ENCODE results near the gene RNF212. TPM values are rescaled to one million over a fixed set of nuclear protein-coding genes. Genes with fewer than 3 reads are reported as not detected.
A peak's percentile ranks its signal among the peaks of the same experiment; 100 is the strongest.

Gene RNF212
- total and polyA plus RNA-seq, 4 donors, result 3.5 to 8.8 (median 5.3) TPM

DNA sequence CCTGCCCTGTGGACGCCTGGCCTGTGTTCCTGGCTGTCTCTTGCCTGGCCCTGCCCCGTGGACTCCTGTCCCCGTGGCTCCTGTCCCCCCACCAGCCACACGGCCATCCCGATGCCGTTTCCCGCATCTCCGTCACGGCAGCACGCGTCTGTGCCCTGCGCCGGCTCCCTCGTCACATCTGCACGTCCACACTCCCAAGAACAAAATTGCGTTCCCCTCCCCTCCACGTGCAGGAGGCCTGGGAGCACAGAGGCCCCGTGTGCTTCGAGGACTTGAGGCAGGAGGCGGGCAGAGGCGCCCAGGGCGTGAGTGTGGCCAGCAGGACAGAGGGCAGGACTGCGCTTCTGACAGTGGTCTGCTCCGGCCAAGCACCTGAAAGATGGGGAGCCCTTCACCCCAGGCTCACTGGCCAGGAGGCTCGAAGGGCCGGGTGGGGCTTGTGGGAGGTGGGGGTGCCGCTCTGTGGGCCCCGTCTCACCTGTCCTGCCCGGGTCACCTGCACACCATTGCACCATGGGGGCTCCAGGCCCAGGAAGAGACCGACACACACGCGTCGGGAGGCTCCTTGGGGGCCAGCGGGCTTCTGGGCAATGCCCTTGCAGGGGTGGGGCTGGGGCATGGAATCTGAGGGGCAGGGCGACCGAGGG, 84.7 kb downstream of the RNF212 start:
- H3K4me3 ChIP-seq, result no peak overlapping the region
- no peaks in the 10 kb centered on the region for H3K27me3 ChIP-seq (ENCODE audit: control insufficient read depth in 3 of 3, insufficient read depth in 3 of 3, low read length in 2 of 3)
- TF ChIP-seq, protein P1, sequence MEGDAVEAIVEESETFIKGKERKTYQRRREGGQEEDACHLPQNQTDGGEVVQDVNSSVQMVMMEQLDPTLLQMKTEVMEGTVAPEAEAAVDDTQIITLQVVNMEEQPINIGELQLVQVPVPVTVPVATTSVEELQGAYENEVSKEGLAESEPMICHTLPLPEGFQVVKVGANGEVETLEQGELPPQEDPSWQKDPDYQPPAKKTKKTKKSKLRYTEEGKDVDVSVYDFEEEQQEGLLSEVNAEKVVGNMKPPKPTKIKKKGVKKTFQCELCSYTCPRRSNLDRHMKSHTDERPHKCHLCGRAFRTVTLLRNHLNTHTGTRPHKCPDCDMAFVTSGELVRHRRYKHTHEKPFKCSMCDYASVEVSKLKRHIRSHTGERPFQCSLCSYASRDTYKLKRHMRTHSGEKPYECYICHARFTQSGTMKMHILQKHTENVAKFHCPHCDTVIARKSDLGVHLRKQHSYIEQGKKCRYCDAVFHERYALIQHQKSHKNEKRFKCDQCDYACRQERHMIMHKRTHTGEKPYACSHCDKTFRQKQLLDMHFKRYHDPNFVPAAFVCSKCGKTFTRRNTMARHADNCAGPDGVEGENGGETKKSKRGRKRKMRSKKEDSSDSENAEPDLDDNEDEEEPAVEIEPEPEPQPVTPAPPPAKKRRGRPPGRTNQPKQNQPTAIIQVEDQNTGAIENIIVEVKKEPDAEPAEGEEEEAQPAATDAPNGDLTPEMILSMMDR (IDR thresholded peaks at IDR 0.05; ENCODE audit: control extremely low read depth, extremely low read depth), result no peak
- no peak overlapping the region for H3K9ac ChIP-seq (ENCODE audit: insufficient read depth in 1 of 2, low read length in 2 of 2)
- peaks cover 0 to 18% (median 12%) of the 10 kb centered on the region in 4 donors for H3K36me3 ChIP-seq (ENCODE audit: control insufficient read depth in 4 of 4, insufficient read depth in 4 of 4, low read length in 4 of 4)
- DNase-seq (no peak), ATAC-seq (ENCODE audit: insufficient read depth, low FRiP score) (no peak)
- peaks cover 0 to 25% (median 3%) of the 10 kb centered on the region in 5 donors for H3K4me1 ChIP-seq (ENCODE audit: control insufficient read depth in 5 of 5, insufficient read depth in 5 of 5, low read length in 5 of 5)
- peaks cover 0 to 5% (median 0%) of the 10 kb centered on the region in 4 donors for H3K9me3 ChIP-seq (ENCODE audit: control insufficient read depth in 4 of 4, insufficient read depth in 3 of 4, low read length in 3 of 4)
- H3K27ac ChIP-seq (ENCODE audit: low read depth in 1 of 2, low read length in 1 of 2), result no peak overlapping the region
- 77 to 85% methylated on average over 33 to 36 of the region's 36 CpGs for WGBS, 2 donors

DNA sequence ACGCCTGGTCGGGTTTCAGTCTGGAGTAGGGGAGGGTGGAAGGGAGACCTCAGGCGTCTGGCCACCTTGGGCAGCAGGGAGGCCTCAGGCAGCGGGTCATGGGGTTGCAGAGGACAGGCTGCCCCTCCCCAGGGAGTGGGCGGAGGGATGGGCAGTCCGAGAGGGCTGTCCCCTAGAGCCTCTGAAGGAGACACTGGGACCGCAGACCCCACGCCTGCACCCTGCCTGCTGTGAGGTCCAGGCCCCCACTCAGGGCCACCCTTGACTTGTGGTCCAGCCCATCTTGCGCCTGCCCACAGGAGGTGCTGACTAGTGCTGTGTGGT, 85.5 kb downstream of the RNF212 start:
- Histone ChIP-seq H3K9ac (ENCODE audit: insufficient read depth in 1 of 2, low read length in 2 of 2) (no peak overlapping the region), H3K9me3 (ENCODE audit: control insufficient read depth in 4 of 4, insufficient read depth in 3 of 4, low read length in 3 of 4) (peaks cover 0 to 5% (median 0%) of the 10 kb centered on the region in 4 donors), H3K27me3 (ENCODE audit: control insufficient read depth in 3 of 3, insufficient read depth in 3 of 3, low read length in 2 of 3) (no peaks in the 10 kb centered on the region), H3K36me3 (ENCODE audit: control insufficient read depth in 4 of 4, insufficient read depth in 4 of 4, low read length in 4 of 4) (peaks cover 0 to 18% (median 12%) of the 10 kb centered on the region in 4 donors), H3K4me3 (no peak overlapping the region), H3K27ac (ENCODE audit: low read depth in 1 of 2, low read length in 1 of 2) (no peak overlapping the region), H3K4me1 (ENCODE audit: control insufficient read depth in 5 of 5, insufficient read depth in 5 of 5, low read length in 5 of 5) (peaks cover 0 to 18% (median 3%) of the 10 kb centered on the region in 5 donors)
- TF ChIP-seq, protein P1 (IDR thresholded peaks at IDR 0.05; ENCODE audit: control extremely low read depth, extremely low read depth), result no peak
- WGBS, 2 donors, result 56 to 75% methylated on average over 9 of the region's 9 CpGs
- DNase-seq, result peak; percentile 52 to 60 (median 53)
- ATAC-seq (ENCODE audit: insufficient read depth, low FRiP score), result no peak

DNA sequence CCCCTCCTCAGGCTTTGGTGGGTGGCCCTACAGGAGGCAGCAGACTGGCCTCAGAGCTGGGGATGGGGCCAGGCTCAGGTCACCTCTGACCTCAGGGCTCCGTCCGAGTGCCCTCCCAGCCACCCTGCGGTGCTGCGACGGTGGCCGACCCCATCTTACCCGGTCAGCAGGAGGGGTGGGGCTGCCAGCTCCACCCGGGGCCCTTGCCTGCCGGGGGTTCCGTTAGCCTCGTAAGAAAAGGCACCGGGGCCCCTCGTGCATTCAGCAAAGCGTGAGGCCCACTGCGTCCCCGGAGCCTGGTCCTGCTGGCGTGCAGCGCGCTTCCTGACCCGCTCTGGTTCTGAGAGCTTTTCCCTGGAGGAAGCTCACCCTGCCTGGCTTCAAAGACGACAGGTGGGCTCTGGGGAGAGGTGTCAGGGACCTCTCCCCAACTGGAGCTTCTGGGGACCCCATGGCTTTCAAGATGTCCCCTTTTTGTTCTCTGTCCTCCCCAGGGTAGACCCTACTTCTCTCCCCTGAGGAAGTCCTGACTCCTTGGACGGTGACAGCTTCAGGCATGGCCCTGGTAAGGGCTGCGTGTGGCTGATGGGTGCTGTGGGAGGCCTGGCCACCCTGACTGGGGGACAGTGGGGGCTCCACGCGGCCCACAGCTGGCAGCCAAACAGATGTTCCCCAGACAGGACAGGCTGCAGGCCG, 86.0 kb downstream of the RNF212 start:
- Histone ChIP-seq H3K27ac (ENCODE audit: low read depth in 1 of 2, low read length in 1 of 2) (no peak overlapping the region), H3K27me3 (ENCODE audit: control insufficient read depth in 3 of 3, insufficient read depth in 3 of 3, low read length in 2 of 3) (no peaks in the 10 kb centered on the region), H3K9me3 (ENCODE audit: control insufficient read depth in 4 of 4, insufficient read depth in 3 of 4, low read length in 3 of 4) (peaks cover 0 to 5% (median 0%) of the 10 kb centered on the region in 4 donors), H3K36me3 (ENCODE audit: control insufficient read depth in 4 of 4, insufficient read depth in 4 of 4, low read length in 4 of 4) (peaks cover 0 to 18% (median 12%) of the 10 kb centered on the region in 4 donors), H3K4me3 (no peak overlapping the region), H3K9ac (ENCODE audit: insufficient read depth in 1 of 2, low read length in 2 of 2) (no peak overlapping the region), H3K4me1 (ENCODE audit: control insufficient read depth in 5 of 5, insufficient read depth in 5 of 5, low read length in 5 of 5) (peaks cover 0 to 13% (median 3%) of the 10 kb centered on the region in 5 donors)
- DNase-seq (no peak), ATAC-seq (ENCODE audit: insufficient read depth, low FRiP score) (no peak)
- 66 to 72% methylated on average over 24 to 26 of the region's 26 CpGs for WGBS, 2 donors
- TF ChIP-seq, protein P1 (IDR thresholded peaks at IDR 0.05; ENCODE audit: control extremely low read depth, extremely low read depth), result no peak

All from lung (tissue), 12 donors.